Loucy (cell line): Measurements from ENCODE around the gene RRAD.
"Not testable (repeated sequence)": the region's sequence is repeated elsewhere in the genome, so short reads cannot be mapped to it uniquely, and the experiment has no call there.

Experiments used
- H2AFZ ChIP-seq: fragments of 200-600 bp; sonication (generic); 2 replicates; pipeline ENCODE4 v1.6.0; 2016; ENCODE audit warnings: antibody characterized with exemption, mild to moderate bottlenecking, low read length, moderate library complexity
- H3F3A ChIP-seq: fragments of 200-600 bp; 2 replicates; pipeline ENCODE4 v1.6.0; 2016; ENCODE audit warnings: antibody characterized with exemption, low read depth, mild to moderate bottlenecking
- H3K27me3 ChIP-seq: fragments of 200-600 bp; sonication (generic); 2 replicates; pipeline ENCODE4 v1.6.1; 2014; ENCODE audit warnings: low read length, mild to moderate bottlenecking; ENCODE audit not compliant: insufficient read depth, poor library complexity, severe bottlenecking
- H3K36me3 ChIP-seq: fragments of 200-600 bp; sonication (generic); 2 replicates; pipeline ENCODE4 v1.6.1; 2016; ENCODE audit warnings: low read length; ENCODE audit not compliant: insufficient read depth
- H3K4me1 ChIP-seq: fragments of 200-600 bp; sonication (generic); 2 replicates; pipeline ENCODE4 v1.5.1; 2014; ENCODE audit warnings: low read length, mild to moderate bottlenecking; ENCODE audit not compliant: insufficient read depth, poor library complexity, severe bottlenecking
- H3K4me2 ChIP-seq: fragments of 200-600 bp; sonication (generic); 2 replicates; pipeline ENCODE4 v1.6.0; 2014; ENCODE audit warnings: antibody characterized with exemption, low read length, low read depth, mild to moderate bottlenecking; ENCODE audit not compliant: poor library complexity, severe bottlenecking
- H3K4me3 ChIP-seq: fragments of 200-600 bp; sonication (generic); 2 replicates; pipeline ENCODE4 v1.5.1; 2014; ENCODE audit warnings: low read length, mild to moderate bottlenecking, mixed read lengths; ENCODE audit not compliant: poor library complexity, severe bottlenecking
- H3K79me2 ChIP-seq: fragments of 200-600 bp; sonication (generic); 2 replicates; pipeline ENCODE4 v1.6.1; 2014; ENCODE audit warnings: low read length; ENCODE audit not compliant: insufficient read depth
- H3K9ac ChIP-seq: fragments of 200-600 bp; sonication (generic); 2 replicates; pipeline ENCODE4 v1.6.0; 2014; ENCODE audit warnings: mild to moderate bottlenecking, low read depth, low read length, moderate library complexity; ENCODE audit not compliant: poor library complexity, severe bottlenecking
- H3K9me2 ChIP-seq: fragments of 200-600 bp; sonication (generic); replicated peaks from 2 replicates; pipeline ENCODE4 v1.6.1; 2016; ENCODE audit warnings: low read depth, low read length, mixed read lengths
- H3K9me3 ChIP-seq: fragments of 200-600 bp; sonication (generic); 2 replicates; pipeline ENCODE4 v1.6.1; 2014; ENCODE audit warnings: mild to moderate bottlenecking, antibody characterized with exemption, low read length, low read depth; ENCODE audit not compliant: insufficient read depth
- H4K20me1 ChIP-seq: fragments of 200-600 bp; sonication (generic); 2 replicates; pipeline ENCODE4 v1.6.0; 2014; ENCODE audit warnings: antibody characterized with exemption, low read length, mild to moderate bottlenecking; ENCODE audit not compliant: insufficient read depth, poor library complexity, severe bottlenecking
- CTCF ChIP-seq: fragments of 200-600 bp; sonication (generic); conservative IDR thresholded peaks from 2 replicates; pipeline ENCODE4 v1.5.1; 2014; ENCODE audit warnings: mild to moderate bottlenecking, antibody characterized with exemption, low read length
- EZH2phosphoT487 ChIP-seq: fragments of 200-600 bp; IDR thresholded peaks from 2 replicates; pipeline ENCODE4 v1.6.1; 2018; ENCODE audit warnings: antibody characterized with exemption, mild to moderate bottlenecking, moderate library complexity, borderline replicate concordance

RRAD gene

DNA sequence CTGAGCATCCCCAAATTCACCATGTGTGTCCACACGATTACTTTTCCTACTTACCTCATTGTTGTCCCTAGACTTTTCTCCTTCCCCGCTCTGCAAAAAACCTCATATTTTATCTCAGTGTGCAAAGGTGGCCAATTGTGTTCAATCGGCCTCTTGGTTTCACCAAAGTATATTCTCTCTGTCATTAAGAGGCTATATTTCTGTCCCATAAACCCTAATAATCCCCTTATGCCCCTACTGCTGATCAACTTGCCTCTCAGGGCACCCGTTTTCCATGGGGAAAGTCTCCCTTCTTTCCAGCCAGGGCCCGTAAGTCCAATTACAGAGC, 21.6 kb upstream of the RRAD start:
- no peaks in the 10 kb centered on the region for H3K9me2 ChIP-seq
- H3K4me2 ChIP-seq = no peak overlapping the region
- H3F3A ChIP-seq = no peaks in the 10 kb centered on the region
- H3K4me3 ChIP-seq = no peak overlapping the region
- no peaks in the 10 kb centered on the region for H4K20me1 ChIP-seq
- no peaks in the 10 kb centered on the region for H3K27me3 ChIP-seq
- peaks cover 5% of the 10 kb centered on the region; the same call in 1 of the 2 replicates for H3K36me3 ChIP-seq
- H3K4me1 ChIP-seq = no peaks in the 10 kb centered on the region
- H3K9ac ChIP-seq = no peak overlapping the region
- H2AFZ ChIP-seq = no peak overlapping the region
- TF ChIP-seq CTCF (no peak), EZH2phosphoT487 (no peak)
- no peaks in the 10 kb centered on the region for H3K79me2 ChIP-seq
- no peaks in the 10 kb centered on the region for H3K9me3 ChIP-seq

GRCh38 chr16:66946541-66946940, 21.2 kb upstream of the RRAD start:
- H3K79me2 ChIP-seq = no peaks in the 10 kb centered on the region
- no peaks in the 10 kb centered on the region for H3K4me1 ChIP-seq
- H3F3A ChIP-seq = no peaks in the 10 kb centered on the region
- H3K36me3 ChIP-seq = peaks cover 7% of the 10 kb centered on the region; the same call in 1 of the 2 replicates
- no peak overlapping the region for H2AFZ ChIP-seq
- no peaks in the 10 kb centered on the region for H3K9me3 ChIP-seq
- no peaks in the 10 kb centered on the region for H4K20me1 ChIP-seq
- no peak overlapping the region for H3K4me2 ChIP-seq
- no peaks in the 10 kb centered on the region for H3K27me3 ChIP-seq
- TF ChIP-seq CTCF (no peak), EZH2phosphoT487 (no peak)
- no peaks in the 10 kb centered on the region for H3K9me2 ChIP-seq
- no peak overlapping the region for H3K4me3 ChIP-seq
- H3K9ac ChIP-seq = no peak overlapping the region

DNA sequence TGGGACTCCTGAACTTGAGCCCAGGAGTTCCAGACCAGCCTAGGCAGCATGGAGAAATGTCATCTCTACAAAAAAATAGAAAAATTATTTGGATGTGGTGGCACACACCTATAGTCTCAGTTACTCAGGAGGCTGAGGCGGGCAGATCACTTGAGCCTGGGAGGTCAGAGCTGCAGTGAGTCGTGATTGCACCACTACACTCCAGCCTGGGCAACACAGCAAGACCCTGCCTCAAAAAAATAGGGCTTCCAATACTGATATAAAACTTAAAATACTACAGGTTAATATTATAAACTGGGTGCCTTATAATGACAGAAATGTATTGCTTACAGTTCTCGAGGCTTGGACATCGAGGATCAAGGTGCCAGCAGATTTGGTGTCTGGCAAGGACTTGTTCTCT, 20.6 kb upstream of the RRAD start:
- peaks cover 7% of the 10 kb centered on the region; the same call in 1 of the 2 replicates for H3K36me3 ChIP-seq
- no peaks in the 10 kb centered on the region for H3K79me2 ChIP-seq
- no peaks in the 10 kb centered on the region for H4K20me1 ChIP-seq
- no peaks in the 10 kb centered on the region for H3K9me2 ChIP-seq
- no peaks in the 10 kb centered on the region for H3K27me3 ChIP-seq
- no peaks in the 10 kb centered on the region for H3K4me1 ChIP-seq
- no peak overlapping the region for H2AFZ ChIP-seq
- H3K9ac ChIP-seq = no peak overlapping the region
- H3K4me3 ChIP-seq = no peak overlapping the region
- no peak for TF ChIP-seq CTCF
- no peak for TF ChIP-seq EZH2phosphoT487
- no peak overlapping the region for H3K4me2 ChIP-seq
- no peaks in the 10 kb centered on the region for H3F3A ChIP-seq
- no peaks in the 10 kb centered on the region for H3K9me3 ChIP-seq

GRCh38 chr16:66944971-66945370, 19.6 kb upstream of the RRAD start:
- H2AFZ ChIP-seq, H3K79me2 ChIP-seq, H3K27me3 ChIP-seq, H3K4me1 ChIP-seq, H3K9me3 ChIP-seq, H3K4me3 ChIP-seq, H3K4me2 ChIP-seq, H3K9ac ChIP-seq, H4K20me1 ChIP-seq, H3K9me2 ChIP-seq, H3F3A ChIP-seq: not testable (repeated sequence)
- H3K36me3 ChIP-seq = peaks cover 14% of the 10 kb centered on the region; the same call in 1 of the 2 replicates
